ENCODE measurements around the gene ASTN2. TPM values are rescaled to one million over a fixed set of nuclear protein-coding genes. Genes with fewer than 3 reads are reported as not detected.

The ASTN2 gene
- total and polyA plus RNA-seq, 2 experiments from 2014 or later = 7.0 to 24.6 TPM

DNA sequence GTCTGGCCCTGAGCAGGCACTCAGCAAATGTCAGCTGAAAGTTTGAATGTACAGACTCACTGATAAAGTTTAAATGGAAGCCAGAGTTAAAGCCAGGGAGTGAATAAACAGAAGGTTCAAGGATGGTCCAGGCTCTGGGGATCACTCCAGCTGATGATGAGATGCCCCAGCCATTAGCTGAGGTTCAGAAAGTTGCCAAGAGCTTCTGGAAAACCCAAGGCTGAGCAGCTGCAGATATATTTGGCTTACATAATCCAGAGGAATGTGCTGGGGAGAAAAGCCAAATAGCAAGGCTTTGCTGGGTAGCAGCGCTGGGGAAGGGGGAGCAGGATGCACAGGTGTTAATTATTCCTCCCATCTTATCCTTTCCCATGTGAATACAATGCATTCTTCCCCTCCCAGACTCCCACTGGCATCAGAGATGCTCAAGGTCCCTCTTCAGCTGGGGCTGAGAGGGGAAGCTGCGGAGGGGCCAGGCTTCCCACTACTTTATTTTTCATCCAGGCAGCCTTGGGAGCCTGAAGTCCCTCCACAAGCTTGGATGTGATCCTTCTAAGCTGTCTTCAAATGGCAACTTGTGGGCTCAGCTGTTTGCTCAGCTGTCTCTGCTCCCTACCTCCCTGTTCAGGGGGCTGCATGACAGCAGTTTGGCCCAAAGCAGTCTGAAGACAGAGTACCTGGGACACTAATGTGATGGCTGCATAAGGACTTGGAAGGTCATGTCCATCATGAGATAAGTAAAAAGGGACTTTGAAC is 386.6 kb downstream of the ASTN2 start (continued):
- TF ChIP-seq, protein P1, sequence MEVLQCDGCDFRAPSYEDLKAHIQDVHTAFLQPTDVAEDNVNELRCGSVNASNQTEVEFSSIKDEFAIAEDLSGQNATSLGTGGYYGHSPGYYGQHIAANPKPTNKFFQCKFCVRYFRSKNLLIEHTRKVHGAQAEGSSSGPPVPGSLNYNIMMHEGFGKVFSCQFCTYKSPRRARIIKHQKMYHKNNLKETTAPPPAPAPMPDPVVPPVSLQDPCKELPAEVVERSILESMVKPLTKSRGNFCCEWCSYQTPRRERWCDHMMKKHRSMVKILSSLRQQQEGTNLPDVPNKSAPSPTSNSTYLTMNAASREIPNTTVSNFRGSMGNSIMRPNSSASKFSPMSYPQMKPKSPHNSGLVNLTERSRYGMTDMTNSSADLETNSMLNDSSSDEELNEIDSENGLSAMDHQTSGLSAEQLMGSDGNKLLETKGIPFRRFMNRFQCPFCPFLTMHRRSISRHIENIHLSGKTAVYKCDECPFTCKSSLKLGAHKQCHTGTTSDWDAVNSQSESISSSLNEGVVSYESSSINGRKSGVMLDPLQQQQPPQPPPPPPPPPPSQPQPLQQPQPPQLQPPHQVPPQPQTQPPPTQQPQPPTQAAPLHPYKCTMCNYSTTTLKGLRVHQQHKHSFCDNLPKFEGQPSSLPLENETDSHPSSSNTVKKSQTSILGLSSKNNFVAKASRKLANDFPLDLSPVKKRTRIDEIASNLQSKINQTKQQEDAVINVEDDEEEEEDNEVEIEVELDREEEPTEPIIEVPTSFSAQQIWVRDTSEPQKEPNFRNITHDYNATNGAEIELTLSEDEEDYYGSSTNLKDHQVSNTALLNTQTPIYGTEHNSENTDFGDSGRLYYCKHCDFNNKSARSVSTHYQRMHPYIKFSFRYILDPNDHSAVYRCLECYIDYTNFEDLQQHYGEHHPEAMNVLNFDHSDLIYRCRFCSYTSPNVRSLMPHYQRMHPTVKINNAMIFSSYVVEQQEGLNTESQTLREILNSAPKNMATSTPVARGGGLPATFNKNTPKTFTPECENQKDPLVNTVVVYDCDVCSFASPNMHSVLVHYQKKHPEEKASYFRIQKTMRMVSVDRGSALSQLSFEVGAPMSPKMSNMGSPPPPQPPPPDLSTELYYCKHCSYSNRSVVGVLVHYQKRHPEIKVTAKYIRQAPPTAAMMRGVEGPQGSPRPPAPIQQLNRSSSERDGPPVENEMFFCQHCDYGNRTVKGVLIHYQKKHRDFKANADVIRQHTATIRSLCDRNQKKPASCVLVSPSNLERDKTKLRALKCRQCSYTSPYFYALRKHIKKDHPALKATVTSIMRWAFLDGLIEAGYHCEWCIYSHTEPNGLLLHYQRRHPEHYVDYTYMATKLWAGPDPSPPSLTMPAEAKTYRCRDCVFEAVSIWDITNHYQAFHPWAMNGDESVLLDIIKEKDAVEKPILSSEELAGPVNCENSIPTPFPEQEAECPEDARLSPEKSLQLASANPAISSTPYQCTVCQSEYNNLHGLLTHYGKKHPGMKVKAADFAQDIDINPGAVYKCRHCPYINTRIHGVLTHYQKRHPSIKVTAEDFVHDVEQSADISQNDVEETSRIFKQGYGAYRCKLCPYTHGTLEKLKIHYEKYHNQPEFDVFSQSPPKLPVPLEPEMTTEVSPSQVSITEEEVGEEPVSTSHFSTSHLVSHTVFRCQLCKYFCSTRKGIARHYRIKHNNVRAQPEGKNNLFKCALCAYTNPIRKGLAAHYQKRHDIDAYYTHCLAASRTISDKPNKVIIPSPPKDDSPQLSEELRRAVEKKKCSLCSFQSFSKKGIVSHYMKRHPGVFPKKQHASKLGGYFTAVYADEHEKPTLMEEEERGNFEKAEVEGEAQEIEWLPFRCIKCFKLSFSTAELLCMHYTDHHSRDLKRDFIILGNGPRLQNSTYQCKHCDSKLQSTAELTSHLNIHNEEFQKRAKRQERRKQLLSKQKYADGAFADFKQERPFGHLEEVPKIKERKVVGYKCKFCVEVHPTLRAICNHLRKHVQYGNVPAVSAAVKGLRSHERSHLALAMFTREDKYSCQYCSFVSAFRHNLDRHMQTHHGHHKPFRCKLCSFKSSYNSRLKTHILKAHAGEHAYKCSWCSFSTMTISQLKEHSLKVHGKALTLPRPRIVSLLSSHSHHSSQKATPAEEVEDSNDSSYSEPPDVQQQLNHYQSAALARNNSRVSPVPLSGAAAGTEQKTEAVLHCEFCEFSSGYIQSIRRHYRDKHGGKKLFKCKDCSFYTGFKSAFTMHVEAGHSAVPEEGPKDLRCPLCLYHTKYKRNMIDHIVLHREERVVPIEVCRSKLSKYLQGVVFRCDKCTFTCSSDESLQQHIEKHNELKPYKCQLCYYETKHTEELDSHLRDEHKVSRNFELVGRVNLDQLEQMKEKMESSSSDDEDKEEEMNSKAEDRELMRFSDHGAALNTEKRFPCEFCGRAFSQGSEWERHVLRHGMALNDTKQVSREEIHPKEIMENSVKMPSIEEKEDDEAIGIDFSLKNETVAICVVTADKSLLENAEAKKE (CRISPR knock-in tag; IDR thresholded peaks at IDR 0.05) = no peak
- TF ChIP-seq EZH2phosphoT487 (IDR thresholded peaks at IDR 0.05; ENCODE audit: unreplicated experiment) = no peak
- no peak for TF ChIP-seq STAT1 (IDR thresholded peaks at IDR 0.05; ENCODE audit: unreplicated experiment)
- TF ChIP-seq, protein P2, sequence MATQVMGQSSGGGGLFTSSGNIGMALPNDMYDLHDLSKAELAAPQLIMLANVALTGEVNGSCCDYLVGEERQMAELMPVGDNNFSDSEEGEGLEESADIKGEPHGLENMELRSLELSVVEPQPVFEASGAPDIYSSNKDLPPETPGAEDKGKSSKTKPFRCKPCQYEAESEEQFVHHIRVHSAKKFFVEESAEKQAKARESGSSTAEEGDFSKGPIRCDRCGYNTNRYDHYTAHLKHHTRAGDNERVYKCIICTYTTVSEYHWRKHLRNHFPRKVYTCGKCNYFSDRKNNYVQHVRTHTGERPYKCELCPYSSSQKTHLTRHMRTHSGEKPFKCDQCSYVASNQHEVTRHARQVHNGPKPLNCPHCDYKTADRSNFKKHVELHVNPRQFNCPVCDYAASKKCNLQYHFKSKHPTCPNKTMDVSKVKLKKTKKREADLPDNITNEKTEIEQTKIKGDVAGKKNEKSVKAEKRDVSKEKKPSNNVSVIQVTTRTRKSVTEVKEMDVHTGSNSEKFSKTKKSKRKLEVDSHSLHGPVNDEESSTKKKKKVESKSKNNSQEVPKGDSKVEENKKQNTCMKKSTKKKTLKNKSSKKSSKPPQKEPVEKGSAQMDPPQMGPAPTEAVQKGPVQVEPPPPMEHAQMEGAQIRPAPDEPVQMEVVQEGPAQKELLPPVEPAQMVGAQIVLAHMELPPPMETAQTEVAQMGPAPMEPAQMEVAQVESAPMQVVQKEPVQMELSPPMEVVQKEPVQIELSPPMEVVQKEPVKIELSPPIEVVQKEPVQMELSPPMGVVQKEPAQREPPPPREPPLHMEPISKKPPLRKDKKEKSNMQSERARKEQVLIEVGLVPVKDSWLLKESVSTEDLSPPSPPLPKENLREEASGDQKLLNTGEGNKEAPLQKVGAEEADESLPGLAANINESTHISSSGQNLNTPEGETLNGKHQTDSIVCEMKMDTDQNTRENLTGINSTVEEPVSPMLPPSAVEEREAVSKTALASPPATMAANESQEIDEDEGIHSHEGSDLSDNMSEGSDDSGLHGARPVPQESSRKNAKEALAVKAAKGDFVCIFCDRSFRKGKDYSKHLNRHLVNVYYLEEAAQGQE (IDR thresholded peaks at IDR 0.05; ENCODE audit: unreplicated experiment) = no peak
- TF ChIP-seq ZNF331 (CRISPR knock-in tag; IDR thresholded peaks at IDR 0.05; ENCODE audit: low read depth) = no peak
- TF ChIP-seq, protein P3, sequence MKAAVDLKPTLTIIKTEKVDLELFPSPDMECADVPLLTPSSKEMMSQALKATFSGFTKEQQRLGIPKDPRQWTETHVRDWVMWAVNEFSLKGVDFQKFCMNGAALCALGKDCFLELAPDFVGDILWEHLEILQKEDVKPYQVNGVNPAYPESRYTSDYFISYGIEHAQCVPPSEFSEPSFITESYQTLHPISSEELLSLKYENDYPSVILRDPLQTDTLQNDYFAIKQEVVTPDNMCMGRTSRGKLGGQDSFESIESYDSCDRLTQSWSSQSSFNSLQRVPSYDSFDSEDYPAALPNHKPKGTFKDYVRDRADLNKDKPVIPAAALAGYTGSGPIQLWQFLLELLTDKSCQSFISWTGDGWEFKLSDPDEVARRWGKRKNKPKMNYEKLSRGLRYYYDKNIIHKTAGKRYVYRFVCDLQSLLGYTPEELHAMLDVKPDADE (IDR thresholded peaks at IDR 0.05) = no peak
- no peak for TF ChIP-seq JUNB (IDR thresholded peaks at IDR 0.05; ENCODE audit: unreplicated experiment)
- no peak for TF ChIP-seq POLR2AphosphoS5 (IDR thresholded peaks at IDR 0.05; ENCODE audit: low read depth)
- no peak for TF ChIP-seq NANOG (IDR thresholded peaks at IDR 0.05; ENCODE audit: borderline replicate concordance)
- TF ChIP-seq CREB1 (CRISPR knock-in tag; IDR thresholded peaks at IDR 0.05; ENCODE audit: low read depth) = no peak

Data from GM23338 (cell line).